Fibroblast of pulmonary artery (primary cell): ENCODE measurements around the gene FOSL1.

Source experiments
- DNase-seq: peaks from one replicate; pipeline ENCODE4 v3.0.0-alpha.2; 2010; ENCODE audit warnings: low read depth
- H3K4me3 ChIP-seq: replicated peaks from 2 replicates; pipeline ENCODE4 v1.5.1; 2011; ENCODE audit warnings: low read depth, mild to moderate bottlenecking, control low read depth, low read length, moderate library complexity
- TF ChIP-seq, protein P1 (sequence below): IDR thresholded peaks from 2 replicates; pipeline ENCODE4 v1.5.1; 2011; ENCODE audit warnings: mild to moderate bottlenecking, control low read depth, low read length, inconsistent platforms; ENCODE audit errors: missing control alignments

The FOSL1 gene

DNA sequence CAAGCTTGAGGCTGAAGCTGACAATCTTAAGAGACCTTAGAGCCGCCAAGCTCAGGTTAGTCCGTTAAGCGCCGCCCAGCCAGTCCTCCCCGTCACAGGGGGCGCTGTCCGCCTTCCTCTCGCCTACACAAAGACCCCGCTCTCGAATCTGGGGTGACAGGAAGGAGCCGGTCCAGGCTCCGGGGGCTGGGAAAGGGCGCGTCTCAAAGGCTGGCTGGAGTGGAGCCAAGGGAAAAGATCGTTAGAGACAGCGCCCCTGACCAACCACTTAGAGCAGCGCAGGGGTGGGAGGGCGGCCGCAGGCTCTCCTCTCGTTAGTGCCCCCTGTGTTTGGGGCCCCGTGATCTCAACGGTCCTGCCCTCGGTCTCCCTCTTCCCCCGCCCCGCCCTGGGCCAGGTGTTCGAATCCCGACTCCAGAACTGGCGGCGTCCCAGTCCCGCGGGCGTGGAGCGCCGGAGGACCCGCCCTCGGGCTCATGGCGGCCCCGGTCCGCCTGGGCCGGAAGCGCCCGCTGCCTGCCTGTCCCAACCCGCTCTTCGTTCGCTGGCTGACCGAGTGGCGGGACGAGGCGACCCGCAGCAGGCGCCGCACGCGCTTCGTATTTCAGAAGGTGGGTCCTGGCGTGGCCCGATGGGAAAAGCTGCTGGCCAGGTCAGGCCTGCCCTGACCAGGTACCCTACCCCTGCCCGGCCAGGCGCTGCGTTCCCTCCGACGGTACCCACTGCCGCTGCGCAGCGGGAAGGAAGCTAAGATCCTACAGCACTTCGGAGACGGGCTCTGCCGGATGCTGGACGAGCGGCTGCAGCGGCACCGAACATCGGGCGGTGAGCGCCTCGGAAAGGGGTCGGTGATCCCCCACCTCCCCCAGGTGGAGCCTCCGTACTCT, 39.7 kb downstream of the FOSL1 start, which contains the start of gene MUS81:
MUS81 (plus strand) TSS at position 156 of the 887 bp plus-strand sequence; CDS start at position 477, 321 bp downstream.
- TF ChIP-seq, protein P1, sequence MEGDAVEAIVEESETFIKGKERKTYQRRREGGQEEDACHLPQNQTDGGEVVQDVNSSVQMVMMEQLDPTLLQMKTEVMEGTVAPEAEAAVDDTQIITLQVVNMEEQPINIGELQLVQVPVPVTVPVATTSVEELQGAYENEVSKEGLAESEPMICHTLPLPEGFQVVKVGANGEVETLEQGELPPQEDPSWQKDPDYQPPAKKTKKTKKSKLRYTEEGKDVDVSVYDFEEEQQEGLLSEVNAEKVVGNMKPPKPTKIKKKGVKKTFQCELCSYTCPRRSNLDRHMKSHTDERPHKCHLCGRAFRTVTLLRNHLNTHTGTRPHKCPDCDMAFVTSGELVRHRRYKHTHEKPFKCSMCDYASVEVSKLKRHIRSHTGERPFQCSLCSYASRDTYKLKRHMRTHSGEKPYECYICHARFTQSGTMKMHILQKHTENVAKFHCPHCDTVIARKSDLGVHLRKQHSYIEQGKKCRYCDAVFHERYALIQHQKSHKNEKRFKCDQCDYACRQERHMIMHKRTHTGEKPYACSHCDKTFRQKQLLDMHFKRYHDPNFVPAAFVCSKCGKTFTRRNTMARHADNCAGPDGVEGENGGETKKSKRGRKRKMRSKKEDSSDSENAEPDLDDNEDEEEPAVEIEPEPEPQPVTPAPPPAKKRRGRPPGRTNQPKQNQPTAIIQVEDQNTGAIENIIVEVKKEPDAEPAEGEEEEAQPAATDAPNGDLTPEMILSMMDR: peak; percentile 70
- peak; percentile 99 for DNase-seq
- H3K4me3 ChIP-seq: peak within 1 kb of the TSS; percentile 96

DNA sequence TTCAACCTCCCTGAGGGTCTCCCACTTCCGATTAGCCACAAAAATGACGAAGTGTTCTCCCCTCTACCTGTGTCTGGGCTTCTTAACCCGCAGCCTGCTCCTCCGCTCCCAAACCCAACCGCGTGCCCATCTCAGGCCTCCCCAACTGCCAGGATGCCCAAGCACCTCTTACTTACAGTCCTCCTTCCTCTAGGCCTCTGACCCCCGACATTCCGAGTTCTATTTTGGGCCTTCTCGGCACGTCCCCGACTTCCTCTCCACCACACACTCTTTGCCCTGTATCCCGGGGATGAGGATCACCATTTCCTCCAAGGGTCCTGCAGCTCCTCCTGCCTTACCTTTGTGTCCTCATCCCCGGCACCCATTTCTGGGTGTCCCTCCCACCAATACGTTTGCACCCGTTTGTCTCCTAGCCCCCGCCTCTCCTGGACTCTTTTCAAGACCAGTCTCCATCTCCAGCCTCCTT, 40.3 kb downstream of the FOSL1 start:
- no peak for DNase-seq
- peak overlapping the region; percentile 96 for H3K4me3 ChIP-seq
- TF ChIP-seq, protein P1: no peak

DNA sequence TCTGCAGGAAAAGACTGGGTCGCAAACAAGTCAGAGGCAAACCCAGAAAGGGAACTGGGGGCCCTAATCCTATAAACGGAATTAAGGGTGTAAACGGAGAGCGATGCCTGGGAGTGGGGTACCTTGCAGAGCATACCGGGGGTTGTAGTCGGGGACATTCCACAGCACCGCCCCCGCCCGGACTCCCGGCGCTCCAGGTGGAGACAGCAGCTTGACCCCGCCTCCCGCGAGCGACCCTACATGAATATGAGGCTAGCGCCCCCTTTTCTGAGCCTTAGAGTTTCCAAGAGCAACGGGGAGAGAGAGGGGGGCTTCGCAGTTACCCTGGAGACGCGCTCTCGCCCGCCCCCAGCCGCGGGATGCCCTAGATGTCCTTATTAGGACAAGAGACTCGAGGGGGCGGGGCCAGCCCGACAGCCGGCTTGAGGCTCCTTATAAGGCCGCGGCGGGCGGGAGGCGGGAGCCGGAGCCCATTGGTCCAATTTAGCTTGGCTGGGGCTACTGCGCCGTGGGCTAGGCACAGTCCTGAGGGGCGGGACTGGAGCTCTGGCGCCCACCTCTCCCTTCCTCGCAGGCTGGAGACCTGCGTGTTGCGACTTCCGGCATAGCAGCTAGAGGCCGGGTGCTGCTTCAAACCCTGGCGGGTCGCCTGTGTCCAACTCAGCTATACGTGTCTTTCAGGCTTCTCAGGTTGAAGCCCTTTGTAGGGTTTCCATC, 40.9 kb downstream of the FOSL1 start:
- peak; percentile 99 for DNase-seq
- H3K4me3 ChIP-seq: peak overlapping the region; percentile 96
- TF ChIP-seq, protein P1: no peak

DNA sequence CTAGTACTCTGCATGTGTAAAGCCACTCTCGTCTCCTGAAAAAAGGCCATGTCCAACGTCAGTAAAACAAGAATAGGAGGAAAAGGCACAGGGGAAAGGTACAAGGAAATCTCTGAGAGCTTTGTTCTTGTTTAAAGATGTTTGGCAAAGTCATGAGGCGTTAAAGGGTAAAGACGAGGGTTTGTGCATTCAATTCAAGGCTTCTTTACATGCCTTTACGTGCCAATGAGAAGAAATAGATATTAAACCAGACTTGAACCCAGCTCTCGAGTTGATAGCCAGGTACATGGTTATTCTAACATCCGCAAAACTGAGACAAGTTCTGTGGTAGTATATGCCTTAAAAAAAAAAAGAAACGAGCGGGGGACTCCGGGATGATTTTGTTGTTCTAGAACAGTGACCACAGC, 41.5 kb downstream of the FOSL1 start:
- H3K4me3 ChIP-seq: peak overlapping the region; percentile 96
- DNase-seq: no peak
- TF ChIP-seq, protein P1: no peak

DNA sequence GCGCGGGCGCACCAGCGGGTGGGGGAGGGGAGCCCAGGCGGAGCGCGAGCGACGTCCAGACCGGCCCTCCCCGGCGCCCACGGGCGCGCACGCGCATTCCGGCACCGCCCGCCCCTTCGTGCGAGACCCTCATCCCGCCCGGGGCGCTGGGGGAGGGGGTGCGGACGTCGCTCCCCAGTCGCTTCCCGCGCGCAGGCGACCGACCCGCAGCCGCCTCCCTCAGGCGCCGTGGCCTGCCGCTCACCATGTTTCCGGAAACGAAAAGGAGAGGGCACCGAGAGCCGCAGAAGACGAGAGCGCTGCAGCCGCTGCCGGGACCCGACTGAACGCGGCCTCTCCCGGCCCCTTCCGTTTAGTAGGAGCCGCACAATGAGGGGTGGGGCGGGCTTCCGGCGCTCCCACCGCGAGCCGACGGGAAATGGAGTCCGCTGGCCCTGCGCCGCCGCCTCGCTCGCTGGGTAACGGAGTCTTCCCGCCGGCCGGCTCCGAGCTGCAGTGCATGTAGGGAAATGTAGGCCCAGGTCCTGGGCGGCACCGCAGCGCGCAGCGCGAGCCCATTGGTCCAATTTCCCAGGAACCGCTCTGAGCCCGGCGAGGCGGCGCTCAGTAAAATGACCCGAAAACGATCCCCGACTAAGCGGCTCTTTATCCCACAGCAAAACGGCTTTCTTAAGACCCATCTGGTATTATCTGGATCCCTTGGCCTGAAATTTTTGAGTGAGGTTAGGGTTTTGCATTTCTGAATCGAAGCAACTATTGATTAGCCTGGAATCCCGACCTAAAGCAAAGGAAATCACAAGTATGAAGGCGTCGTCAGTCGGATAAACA, 42.1 kb downstream of the FOSL1 start, which contains the start of gene CFL1:
CFL1 (minus strand) TSS at position 328 of the 828 bp plus-strand sequence; CDS start at position 247, 81 bp downstream.
- DNase-seq: peak; percentile 98
- H3K4me3 ChIP-seq: peak within 1 kb of the TSS; percentile 96
- TF ChIP-seq, protein P1: no peak

DNA sequence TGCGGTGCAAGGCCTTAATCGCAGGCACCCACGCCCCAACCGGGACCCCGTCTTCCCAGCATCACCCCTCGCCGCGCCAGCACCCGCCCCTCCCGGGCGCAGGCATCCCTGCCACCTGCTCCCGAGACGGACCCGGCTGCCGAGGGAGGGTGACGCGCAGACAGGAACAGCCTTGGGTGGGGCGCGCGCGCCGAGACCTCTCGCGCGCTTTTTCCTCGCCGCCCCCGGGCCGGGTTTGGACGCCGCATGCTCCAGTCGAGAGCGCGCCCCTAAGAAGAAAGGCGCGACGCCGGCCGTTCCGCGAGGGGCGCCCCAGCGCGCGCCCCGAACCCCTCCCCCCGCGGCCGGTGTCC, 42.7 kb downstream of the FOSL1 start:
- TF ChIP-seq, protein P1: no peak
- H3K4me3 ChIP-seq: peak overlapping the region; percentile 96
- no peak for DNase-seq
